22Rv1 (cell line): Measurements from ENCODE around the gene PRTN3.

ENCODE experiments used
- ZFX ChIP-seq: fragments of 450-650 bp; IDR thresholded peaks from 2 replicates; pipeline ENCODE4 v1.6.1; 2017; ENCODE audit warnings: antibody characterized with exemption, borderline replicate concordance
- TF ChIP-seq, protein P1 (sequence below): fragments of 450-650 bp; IDR thresholded peaks from 2 replicates; pipeline ENCODE4 v1.5.1; 2017; ENCODE audit warnings: mild to moderate bottlenecking

DNA sequence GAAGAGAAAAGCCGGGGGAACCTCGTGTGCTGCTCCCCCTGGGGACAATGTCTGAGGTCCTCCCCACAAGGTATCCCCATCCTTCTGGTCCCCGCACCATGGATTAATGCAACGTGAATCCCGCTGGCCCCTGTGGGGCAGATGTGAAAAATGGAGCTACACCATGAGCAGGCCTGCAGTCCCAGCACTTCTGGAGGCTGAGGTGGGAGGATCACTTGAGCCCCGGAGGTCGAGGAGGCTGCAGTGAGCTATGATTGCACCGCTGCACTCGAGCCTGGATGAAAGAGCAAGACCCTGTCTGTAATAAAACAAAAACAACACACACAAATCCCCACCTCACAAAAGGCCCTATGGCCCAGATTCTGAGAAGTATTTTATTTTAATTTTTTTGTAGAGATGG, 17.5 kb downstream of the PRTN3 start:
- TF ChIP-seq, protein P1, sequence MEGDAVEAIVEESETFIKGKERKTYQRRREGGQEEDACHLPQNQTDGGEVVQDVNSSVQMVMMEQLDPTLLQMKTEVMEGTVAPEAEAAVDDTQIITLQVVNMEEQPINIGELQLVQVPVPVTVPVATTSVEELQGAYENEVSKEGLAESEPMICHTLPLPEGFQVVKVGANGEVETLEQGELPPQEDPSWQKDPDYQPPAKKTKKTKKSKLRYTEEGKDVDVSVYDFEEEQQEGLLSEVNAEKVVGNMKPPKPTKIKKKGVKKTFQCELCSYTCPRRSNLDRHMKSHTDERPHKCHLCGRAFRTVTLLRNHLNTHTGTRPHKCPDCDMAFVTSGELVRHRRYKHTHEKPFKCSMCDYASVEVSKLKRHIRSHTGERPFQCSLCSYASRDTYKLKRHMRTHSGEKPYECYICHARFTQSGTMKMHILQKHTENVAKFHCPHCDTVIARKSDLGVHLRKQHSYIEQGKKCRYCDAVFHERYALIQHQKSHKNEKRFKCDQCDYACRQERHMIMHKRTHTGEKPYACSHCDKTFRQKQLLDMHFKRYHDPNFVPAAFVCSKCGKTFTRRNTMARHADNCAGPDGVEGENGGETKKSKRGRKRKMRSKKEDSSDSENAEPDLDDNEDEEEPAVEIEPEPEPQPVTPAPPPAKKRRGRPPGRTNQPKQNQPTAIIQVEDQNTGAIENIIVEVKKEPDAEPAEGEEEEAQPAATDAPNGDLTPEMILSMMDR: no peak
- no peak for TF ChIP-seq ZFX
